Neural progenitor cell (in vitro differentiated cells): ENCODE data around the gene ASB13.

Experiments used
- EZH2 ChIP-seq: fragments of 200-600 bp; sonication (generic); IDR thresholded peaks from 2 replicates; pipeline ENCODE4 v1.6.1; 2017; ENCODE audit warnings: antibody characterized with exemption, mild to moderate bottlenecking, moderate library complexity
- EZH2phosphoT487 ChIP-seq: fragments of 200-600 bp; sonication (generic); IDR thresholded peaks from 2 replicates; pipeline ENCODE4 v1.6.1; 2017; ENCODE audit warnings: antibody characterized with exemption
- TF ChIP-seq, protein P1 (sequence below): fragments of 200-600 bp; sonication (generic); IDR thresholded peaks from 2 replicates; pipeline ENCODE4 v1.5.1; 2017; ENCODE audit warnings: antibody characterized with exemption, mild to moderate bottlenecking

DNA sequence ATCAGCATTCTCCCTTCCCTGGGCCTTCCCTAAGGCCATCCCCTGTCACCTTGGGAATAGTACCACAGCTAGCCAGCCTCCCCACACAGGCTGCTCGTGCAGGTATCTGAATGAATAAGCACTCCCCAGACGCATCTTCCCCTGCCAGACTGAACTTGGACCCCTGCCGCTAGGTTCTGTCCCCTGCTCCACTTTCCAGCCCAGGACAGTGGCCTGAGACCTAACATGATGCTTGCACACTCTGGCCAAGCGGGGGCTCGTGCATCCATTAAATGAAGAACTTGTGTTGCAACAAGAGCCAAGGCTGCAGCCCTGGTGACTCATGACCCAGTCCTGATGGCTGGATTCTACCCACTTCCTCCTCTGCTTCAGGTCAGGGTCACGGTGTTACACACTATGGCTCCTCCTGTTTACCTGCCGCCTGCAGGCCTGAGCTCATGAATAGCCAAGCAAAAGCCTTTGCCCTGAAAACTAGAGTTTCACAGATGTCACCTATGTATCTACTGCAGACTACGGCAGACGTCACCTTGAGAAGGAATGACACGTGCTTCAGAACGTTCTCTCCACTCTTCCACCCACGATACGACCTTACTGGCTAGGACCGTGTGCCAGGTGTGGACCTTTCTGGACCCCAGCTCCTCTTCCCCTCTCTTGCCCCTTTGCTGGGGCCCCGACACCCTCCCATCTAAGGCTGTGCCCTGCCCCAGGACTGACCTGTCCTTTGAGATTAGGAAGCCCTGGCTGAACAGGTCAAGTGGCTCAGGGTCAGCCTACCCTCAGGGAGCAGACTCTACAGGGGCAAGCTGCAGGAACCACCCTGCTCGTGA, 6.5 kb downstream of the ASB13 start:
- TF ChIP-seq, protein P1, sequence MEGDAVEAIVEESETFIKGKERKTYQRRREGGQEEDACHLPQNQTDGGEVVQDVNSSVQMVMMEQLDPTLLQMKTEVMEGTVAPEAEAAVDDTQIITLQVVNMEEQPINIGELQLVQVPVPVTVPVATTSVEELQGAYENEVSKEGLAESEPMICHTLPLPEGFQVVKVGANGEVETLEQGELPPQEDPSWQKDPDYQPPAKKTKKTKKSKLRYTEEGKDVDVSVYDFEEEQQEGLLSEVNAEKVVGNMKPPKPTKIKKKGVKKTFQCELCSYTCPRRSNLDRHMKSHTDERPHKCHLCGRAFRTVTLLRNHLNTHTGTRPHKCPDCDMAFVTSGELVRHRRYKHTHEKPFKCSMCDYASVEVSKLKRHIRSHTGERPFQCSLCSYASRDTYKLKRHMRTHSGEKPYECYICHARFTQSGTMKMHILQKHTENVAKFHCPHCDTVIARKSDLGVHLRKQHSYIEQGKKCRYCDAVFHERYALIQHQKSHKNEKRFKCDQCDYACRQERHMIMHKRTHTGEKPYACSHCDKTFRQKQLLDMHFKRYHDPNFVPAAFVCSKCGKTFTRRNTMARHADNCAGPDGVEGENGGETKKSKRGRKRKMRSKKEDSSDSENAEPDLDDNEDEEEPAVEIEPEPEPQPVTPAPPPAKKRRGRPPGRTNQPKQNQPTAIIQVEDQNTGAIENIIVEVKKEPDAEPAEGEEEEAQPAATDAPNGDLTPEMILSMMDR: no peak
- no peak for TF ChIP-seq EZH2phosphoT487
- TF ChIP-seq EZH2: no peak
